ENCODE measurements around the gene MLH1. TPM values are rescaled to one million over a fixed set of nuclear protein-coding genes. Genes with fewer than 3 reads are reported as not detected.

The MLH1 gene
- total RNA-seq, 4 donors from 2014 or later: 19.4 to 38.0 (median 27.8) TPM

DNA sequence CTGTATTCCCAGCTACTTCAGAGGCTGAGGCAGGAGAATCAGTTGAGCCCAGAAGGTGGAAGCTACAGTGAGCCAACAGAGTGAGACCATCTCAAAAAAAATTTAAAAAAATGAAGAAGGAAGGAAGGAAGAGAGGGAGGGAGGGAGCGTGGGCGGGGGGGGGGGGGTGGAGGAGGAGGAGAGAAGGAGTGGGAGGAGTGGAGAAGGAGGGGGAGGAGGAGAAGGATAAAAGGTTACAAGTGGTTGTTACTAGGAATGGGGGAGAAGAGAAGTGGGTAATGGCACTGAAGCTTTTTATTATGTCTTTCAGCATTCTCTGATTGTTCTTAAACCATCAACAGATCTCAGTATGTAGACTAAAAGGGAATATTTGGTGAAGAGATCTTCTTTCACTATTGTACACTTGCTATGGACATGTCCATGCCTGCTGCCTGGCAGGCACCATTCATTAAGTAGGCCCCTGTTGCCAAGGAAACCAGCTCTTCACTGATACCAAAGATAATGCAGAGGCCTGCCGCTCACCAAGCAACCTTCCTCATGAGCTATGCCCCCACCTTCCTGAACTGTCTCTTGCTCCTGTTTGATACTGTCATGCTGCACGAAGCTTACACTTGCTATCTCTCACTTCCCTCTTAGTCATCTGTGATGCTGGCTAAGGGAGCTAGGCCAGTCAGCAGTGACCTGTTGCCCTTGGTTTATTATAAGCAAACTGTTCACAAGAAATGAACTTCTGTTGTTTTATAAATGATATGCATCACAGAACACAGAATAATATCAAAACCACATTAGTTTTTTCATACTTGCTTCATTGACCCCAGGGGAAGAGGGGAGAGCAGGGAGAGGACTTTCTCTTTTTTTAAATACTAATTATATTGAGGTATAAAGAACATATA is 23.5 kb upstream of the MLH1 start:
- Histone ChIP-seq H3K27ac (no peak overlapping the region), H3K4me3 (no peak overlapping the region), H3K4me1 (peaks cover 0 to 4% (median 0%) of the 10 kb centered on the region in 4 donors), H3K27me3 (no peaks in the 10 kb centered on the region), H3K9me3 (no peaks in the 10 kb centered on the region), H3K36me3 (no peaks in the 10 kb centered on the region)
- TF ChIP-seq POLR2A (IDR thresholded peaks at IDR 0.05): no peak
- TF ChIP-seq EP300 (IDR thresholded peaks at IDR 0.05; ENCODE audit: low read depth): no peak
- TF ChIP-seq, protein P1, sequence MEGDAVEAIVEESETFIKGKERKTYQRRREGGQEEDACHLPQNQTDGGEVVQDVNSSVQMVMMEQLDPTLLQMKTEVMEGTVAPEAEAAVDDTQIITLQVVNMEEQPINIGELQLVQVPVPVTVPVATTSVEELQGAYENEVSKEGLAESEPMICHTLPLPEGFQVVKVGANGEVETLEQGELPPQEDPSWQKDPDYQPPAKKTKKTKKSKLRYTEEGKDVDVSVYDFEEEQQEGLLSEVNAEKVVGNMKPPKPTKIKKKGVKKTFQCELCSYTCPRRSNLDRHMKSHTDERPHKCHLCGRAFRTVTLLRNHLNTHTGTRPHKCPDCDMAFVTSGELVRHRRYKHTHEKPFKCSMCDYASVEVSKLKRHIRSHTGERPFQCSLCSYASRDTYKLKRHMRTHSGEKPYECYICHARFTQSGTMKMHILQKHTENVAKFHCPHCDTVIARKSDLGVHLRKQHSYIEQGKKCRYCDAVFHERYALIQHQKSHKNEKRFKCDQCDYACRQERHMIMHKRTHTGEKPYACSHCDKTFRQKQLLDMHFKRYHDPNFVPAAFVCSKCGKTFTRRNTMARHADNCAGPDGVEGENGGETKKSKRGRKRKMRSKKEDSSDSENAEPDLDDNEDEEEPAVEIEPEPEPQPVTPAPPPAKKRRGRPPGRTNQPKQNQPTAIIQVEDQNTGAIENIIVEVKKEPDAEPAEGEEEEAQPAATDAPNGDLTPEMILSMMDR (IDR thresholded peaks at IDR 0.05): no peak
- no peak for TF ChIP-seq POLR2AphosphoS5 (IDR thresholded peaks at IDR 0.05)
- DNase-seq: no peak
- WGBS, 2 donors (ENCODE audit: low coverage in 1 of 2): 58% methylated on average over 4 of the region's 4 CpGs; no CpG with 5 or more reads in 1 of the 2 donors
- intact Hi-C loops (cut with DNase I; ENCODE audit: low total_unique reads): loop anchor here (2.0 kb wide), 1 partner anchor 49 kb away; no protein-coding TSS in a partner anchor
- in situ Hi-C loops (cut with MboI; ENCODE audit: low pct_ligation_motif_present in 1 of 4, low pct_unique_long_range_greater_than_20kb in 1 of 4, low sequenced_read_pairs in 3 of 4): loop anchor here in 2 of 4 donors (25.0 kb wide), 1 partner anchor 232 kb away; no protein-coding TSS in a partner anchor

DNA sequence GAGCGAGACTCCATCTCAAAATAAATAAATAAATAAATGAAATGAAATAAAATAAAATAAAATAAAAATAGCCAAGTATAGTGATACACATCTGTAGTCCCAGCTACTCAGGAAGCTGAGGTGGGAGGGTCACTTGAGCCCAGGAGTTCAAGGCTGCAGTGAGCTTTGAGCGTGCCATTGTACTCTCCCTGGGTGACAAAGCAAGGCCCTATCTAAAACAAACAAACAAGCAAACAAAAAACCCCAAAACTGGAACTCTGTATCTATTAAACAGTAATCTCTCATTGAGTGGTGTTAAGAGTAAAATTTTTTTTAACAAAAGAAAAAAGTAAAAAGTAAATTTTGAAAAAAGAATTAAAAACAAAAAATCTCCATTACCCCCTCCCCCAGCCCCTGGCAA is 21.2 kb upstream of the MLH1 start:
- H3K4me1 ChIP-seq: peaks cover 0 to 4% (median 0%) of the 10 kb centered on the region in 4 donors
- in situ Hi-C loops (cut with MboI; ENCODE audit: low pct_ligation_motif_present in 1 of 4, low pct_unique_long_range_greater_than_20kb in 1 of 4, low sequenced_read_pairs in 3 of 4): loop anchor here in 2 of 4 donors (25.0 kb wide), 1 partner anchor 235 kb away; no protein-coding TSS in a partner anchor
- intact Hi-C loops (cut with DNase I; ENCODE audit: low total_unique reads): no loop called here
- no peak overlapping the region for H3K4me3 ChIP-seq
- no peaks in the 10 kb centered on the region for H3K36me3 ChIP-seq
- no peak for DNase-seq
- H3K27me3 ChIP-seq: no peaks in the 10 kb centered on the region
- 82 to 94% methylated on average over 2 of the region's 2 CpGs for WGBS, 2 donors (ENCODE audit: low coverage in 1 of 2)
- TF ChIP-seq POLR2AphosphoS5 (IDR thresholded peaks at IDR 0.05) (no peak), POLR2A (IDR thresholded peaks at IDR 0.05) (no peak), EP300 (IDR thresholded peaks at IDR 0.05; ENCODE audit: low read depth) (no peak)
- TF ChIP-seq, protein P1 (IDR thresholded peaks at IDR 0.05): no peak
- H3K27ac ChIP-seq: no peak overlapping the region
- no peaks in the 10 kb centered on the region for H3K9me3 ChIP-seq

DNA sequence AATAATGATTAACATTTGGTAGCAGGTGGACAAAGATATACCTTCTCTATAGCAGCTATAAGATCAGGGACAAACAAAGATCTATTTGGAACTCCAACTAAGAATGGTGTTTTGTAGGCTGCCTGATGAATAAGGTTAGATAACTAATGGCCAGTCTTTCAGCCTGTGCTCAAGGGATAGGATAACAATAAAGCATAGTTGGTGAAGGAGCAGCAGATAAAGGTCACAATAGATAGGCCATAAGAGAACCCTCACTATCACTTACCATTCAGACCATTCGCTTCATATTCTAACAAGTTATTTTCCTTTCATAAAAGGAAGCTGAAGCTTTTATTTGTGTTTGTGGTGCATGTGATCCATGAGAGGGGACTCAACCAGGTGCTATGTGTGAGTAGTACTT is 20.2 kb upstream of the MLH1 start:
- peaks cover 0 to 4% (median 0%) of the 10 kb centered on the region in 4 donors for H3K4me1 ChIP-seq
- TF ChIP-seq, protein P1 (IDR thresholded peaks at IDR 0.05): no peak
- no peak for TF ChIP-seq EP300 (IDR thresholded peaks at IDR 0.05; ENCODE audit: low read depth)
- no peak for TF ChIP-seq POLR2A (IDR thresholded peaks at IDR 0.05)
- no peak for TF ChIP-seq POLR2AphosphoS5 (IDR thresholded peaks at IDR 0.05)
- H3K27ac ChIP-seq: no peak overlapping the region
- intact Hi-C loops (cut with DNase I; ENCODE audit: low total_unique reads) (no loop called here), in situ Hi-C loops (cut with MboI; ENCODE audit: low pct_ligation_motif_present in 1 of 4, low pct_unique_long_range_greater_than_20kb in 1 of 4, low sequenced_read_pairs in 3 of 4) (loop anchor here in 2 of 4 donors (25.0 kb wide), 1 partner anchor 236 kb away; no protein-coding TSS in a partner anchor)
- no peak overlapping the region for H3K4me3 ChIP-seq
- no peaks in the 10 kb centered on the region for H3K27me3 ChIP-seq
- no peaks in the 10 kb centered on the region for H3K9me3 ChIP-seq
- H3K36me3 ChIP-seq: no peaks in the 10 kb centered on the region
- no peak for DNase-seq
- 91 to 97% methylated on average over 1 of the region's 1 CpG for WGBS, 2 donors (ENCODE audit: low coverage in 1 of 2)

DNA sequence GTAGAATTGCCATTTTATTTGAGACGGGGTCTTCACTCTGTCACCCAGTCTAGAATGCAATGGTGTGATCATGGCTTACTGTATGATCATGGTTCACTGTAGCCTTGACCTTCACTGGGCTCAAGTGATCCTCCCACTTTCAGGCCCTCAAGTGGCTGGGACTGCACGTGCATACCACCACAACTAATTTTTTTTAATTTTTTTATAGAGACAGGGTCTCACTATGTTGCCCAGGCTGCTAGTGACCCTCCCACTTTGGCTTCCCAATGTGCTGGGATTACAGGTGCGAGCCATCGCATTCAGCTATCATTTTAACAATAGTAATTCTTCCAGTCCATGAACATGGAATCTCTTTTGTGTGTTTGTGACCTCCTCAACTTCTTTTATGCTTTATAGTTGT is 12.3 kb upstream of the MLH1 start:
- Histone ChIP-seq H3K4me3 (no peak overlapping the region), H3K9me3 (peaks cover 0 to 8% of the 10 kb centered on the region in 2 donors), H3K27ac (no peak overlapping the region), H3K27me3 (no peaks in the 10 kb centered on the region), H3K4me1 (no peaks in the 10 kb centered on the region), H3K36me3 (peaks cover 0 to 30% (median 12%) of the 10 kb centered on the region in 4 donors)
- in situ Hi-C loops (cut with MboI; ENCODE audit: low pct_ligation_motif_present in 1 of 4, low pct_unique_long_range_greater_than_20kb in 1 of 4, low sequenced_read_pairs in 3 of 4) (no loop called here), intact Hi-C loops (cut with DNase I; ENCODE audit: low total_unique reads) (no loop called here)
- TF ChIP-seq POLR2A (IDR thresholded peaks at IDR 0.05) (no peak), EP300 (IDR thresholded peaks at IDR 0.05; ENCODE audit: low read depth) (no peak), POLR2AphosphoS5 (IDR thresholded peaks at IDR 0.05) (no peak)
- TF ChIP-seq, protein P1 (IDR thresholded peaks at IDR 0.05): no peak
- no peak for DNase-seq
- WGBS, 2 donors (ENCODE audit: low coverage in 1 of 2): 95 to 100% methylated on average over 3 to 4 of the region's 4 CpGs

All from transverse colon (tissue), 4 donors.